GM12878 (cell line): Measurements from ENCODE around the gene IFI6. TPM values are rescaled to one million over a fixed set of nuclear protein-coding genes. Genes with fewer than 3 reads are reported as not detected.

Source experiments
- ATAC-seq: fragments of 200-7000 bp; cut with Tn5 transposase; 3 replicates; pipeline ENCODE4 v1.9.1; 2020; ENCODE audit warnings: mild to moderate bottlenecking, moderate library complexity
- BruUV-seq: library from RNA; stranded (reverse); fragments of 400-500 nt; replicated peaks from 2 replicates; lab custom pipeline; 2021; lab: Mats Ljungman, UMichigan
- CTCF ChIA-PET: fragments of 300-600 bp; sonication (Branson Sonifier 250); formaldehyde crosslinking; extraction: SDS; loops from one replicate; lab custom pipeline; 2021; ENCODE audit warnings: inconsistent platforms; lab: Yijun Ruan, JAX
- POLR2A ChIA-PET: fragments of 350-600 bp; formaldehyde crosslinking; extraction: SDS; loops from one replicate; lab custom pipeline; 2021; ENCODE audit warnings: inconsistent platforms; lab: Charles Lee
- RAD21 ChIA-PET: fragments of 300-600 bp; sonication (Branson Sonifier 250); formaldehyde crosslinking; loops from one replicate; lab custom pipeline; 2023; ENCODE audit warnings: antibody characterized with exemption; ENCODE audit not compliant: unreplicated experiment; lab: Charles Lee
- SMC1A ChIA-PET: fragments of 300-600 bp; sonication (Branson Sonifier 250); formaldehyde crosslinking; loops from one replicate; lab custom pipeline; 2023; ENCODE audit not compliant: unreplicated experiment, uncharacterized antibody; lab: Charles Lee
- DNase-seq: peaks from one replicate; pipeline ENCODE4 v3.0.0-alpha.2; 2011; ENCODE audit warnings: low read depth, low spot score
- FAIRE-seq: peaks from 3 replicates; lab custom pipeline; 2011; peaks lifted over from hg19 to GRCh38; lab: Jason Lieb, UNC
- H2AFZ ChIP-seq: 2 replicates; pipeline ENCODE4 v1.6.0; 2011; ENCODE audit warnings: low read depth, low read length, control low read depth; ENCODE audit not compliant: control insufficient read depth
- H3K27ac ChIP-seq: 2 replicates; pipeline ENCODE4 v1.5.1; 2011; ENCODE audit warnings: control low read depth; ENCODE audit not compliant: control insufficient read depth, insufficient read depth
- H3K27me3 ChIP-seq, 2 experiments: replicated peaks in 1 of 2; 2 replicates each; pipeline versions ENCODE4 v1.6.0 to v1.6.1; 2011; ENCODE audit warnings: low read length in 1 of 2; ENCODE audit not compliant: control insufficient read depth in 2 of 2, insufficient read depth in 2 of 2
- H3K36me3 ChIP-seq, 2 experiments: 2 replicates each; pipeline ENCODE4 v1.5.1; 2011; ENCODE audit warnings: low read length in 1 of 2; ENCODE audit not compliant: control insufficient read depth in 2 of 2, insufficient read depth in 2 of 2
- H3K4me1 ChIP-seq: 2 replicates; pipeline ENCODE4 v1.6.1; 2011; ENCODE audit warnings: mild to moderate bottlenecking, low read length, moderate library complexity, mixed read lengths; ENCODE audit not compliant: control insufficient read depth, insufficient read depth
- H3K4me2 ChIP-seq: 2 replicates; pipeline ENCODE4 v1.6.0; 2011; ENCODE audit warnings: control low read depth; ENCODE audit not compliant: control insufficient read depth, insufficient read depth
- H3K4me3 ChIP-seq: fragments of 200-600 bp; sonication (generic); 2 replicates; pipeline ENCODE4 v1.5.1; 2016
- H3K79me2 ChIP-seq: 2 replicates; pipeline ENCODE4 v1.6.0; 2011; ENCODE audit warnings: low read length; ENCODE audit not compliant: control insufficient read depth, insufficient read depth
- H3K9ac ChIP-seq: 2 replicates; pipeline ENCODE4 v1.8.0; 2011; ENCODE audit warnings: low read length, control low read depth, mixed read lengths; ENCODE audit not compliant: control insufficient read depth, insufficient read depth
- H3K9me3 ChIP-seq: replicated peaks from 3 replicates; pipeline ENCODE4 v1.5.1; 2011; ENCODE audit warnings: mild to moderate bottlenecking, low read length; ENCODE audit not compliant: control insufficient read depth, insufficient read depth
- H4K20me1 ChIP-seq: 2 replicates; pipeline ENCODE4 v1.6.0; 2011; ENCODE audit not compliant: control insufficient read depth, insufficient read depth
- ATF7 ChIP-seq: fragments of 450-650 bp; IDR thresholded peaks from 2 replicates; pipeline ENCODE4 v1.6.1; 2016; ENCODE audit warnings: low read depth, mild to moderate bottlenecking
- BCL3 ChIP-seq: IDR thresholded peaks from 2 replicates; pipeline ENCODE4 v1.6.1; 2011; ENCODE audit warnings: borderline replicate concordance, low read depth, mild to moderate bottlenecking, moderate library complexity, low read length; ENCODE audit not compliant: insufficient read depth, poor library complexity, severe bottlenecking
- CBFB ChIP-seq: IDR thresholded peaks from 2 replicates; pipeline ENCODE4 v1.6.1; 2016; ENCODE audit warnings: antibody characterized with exemption, low read depth
- EZH2 ChIP-seq: IDR thresholded peaks from 2 replicates; pipeline ENCODE4 v1.6.1; 2012; ENCODE audit warnings: low read depth, mild to moderate bottlenecking, control low read depth, inconsistent platforms, low read length, borderline replicate concordance; ENCODE audit not compliant: control insufficient read depth
- KDM1A ChIP-seq: fragments of 200-600 bp; sonication (generic); IDR thresholded peaks from 2 replicates; pipeline ENCODE4 v1.6.1; 2016; ENCODE audit warnings: borderline replicate concordance
- MTA2 ChIP-seq: fragments of 450-650 bp; IDR thresholded peaks from 2 replicates; pipeline ENCODE4 v1.6.1; 2016; ENCODE audit warnings: low read depth, mild to moderate bottlenecking, moderate library complexity
- NR2F1 ChIP-seq: fragments of 450-650 bp; conservative IDR thresholded peaks from 2 replicates; pipeline ENCODE4 v1.6.1; 2017; ENCODE audit warnings: mild to moderate bottlenecking
- PML ChIP-seq: IDR thresholded peaks from 2 replicates; pipeline ENCODE4 v1.6.1; 2012; ENCODE audit warnings: low read length, inconsistent platforms
- RCOR1 ChIP-seq: conservative IDR thresholded peaks from 2 replicates; pipeline ENCODE4 v1.6.1; 2012; ENCODE audit warnings: low read depth, low read length, improper control_type of control experiment
- SMC3 ChIP-seq: IDR thresholded peaks from 2 replicates; pipeline ENCODE4 v1.6.1; 2011; ENCODE audit warnings: low read length, improper control_type of control experiment, borderline replicate concordance
- SREBF1 ChIP-seq: IDR thresholded peaks from 2 replicates; pipeline ENCODE4 v1.6.1; 2012; ENCODE audit warnings: mild to moderate bottlenecking, low read length
- TCF12 ChIP-seq: IDR thresholded peaks from 2 replicates; pipeline ENCODE4 v1.6.1; 2011; ENCODE audit warnings: low read depth, mild to moderate bottlenecking, low read length
- ZNF622 ChIP-seq: fragments of 450-650 bp; IDR thresholded peaks from 2 replicates; pipeline ENCODE4 v1.6.1; 2017; ENCODE audit warnings: mild to moderate bottlenecking, inconsistent platforms
- WGBS: methylation state at CpG from one replicate; pipeline ENCODE4 v1.1.6; 2016; ENCODE audit warnings: low lambda C conversion rate; ENCODE audit not compliant: insufficient replicate concordance, insufficient coverage; ENCODE audit errors: missing lambda C conversion rate; 5-methylcytosine and 5-hydroxymethylcytosine counted together
- in situ Hi-C: fragments of 300-500 bp; cut with MboI; formaldehyde crosslinking; loops from 9 replicates; pipeline ENCODE4 v1.14.3; 2018; ENCODE audit warnings: mixed read lengths
- intact Hi-C: fragments of 100-400 bp; cut with micrococcal nuclease; formaldehyde crosslinking; loops from one replicate; pipeline ENCODE4 v1.14.2; 2022; ENCODE audit not compliant: unreplicated experiment
- polyA plus RNA-seq, 11 experiments: library from polyadenylated mRNA; depleted of rRNA in 4 of 11; unstranded in 6 of 11; stranded (reverse) in 5 of 11; fragments of >200 nt; fragmentation: Nextera tagmentation in 4 of 11; fragmentation: Illumina TruSeq in 1 of 11; extraction: Ambion mirVana in 4 of 11; extraction: Trizol in 1 of 11; gene quantifications; 1 replicate in 1 of 11; 2 replicates in 10 of 11; pipeline versions ENCODE4 v1.2.1 to v1.2.3, GENCODE V29; 2011 to 2016; ENCODE audit warnings: inconsistent platforms in 2 of 11, missing spikeins in 2 of 11, low read depth in 1 of 11
- total RNA-seq, 4 experiments: library from RNA; depleted of rRNA in 3 of 4; stranded (reverse); fragments of >200 nt in 3 of 4; fragmentation: Illumina TruSeq in 1 of 4; extraction: Trizol in 1 of 4; gene quantifications; 2 replicates each; pipeline versions ENCODE4 v1.2.1 to v1.2.3, GENCODE V29; 2013 to 2021
- TF ChIP-seq, protein P1 (sequence below): IDR thresholded peaks from 2 replicates; pipeline ENCODE4 v1.6.1; 2012; ENCODE audit warnings: low read depth, low read length, improper control_type of control experiment
- TF ChIP-seq, protein P2 (sequence below): IDR thresholded peaks from 2 replicates; pipeline ENCODE4 v1.6.1; 2012; ENCODE audit warnings: improper control_type of control experiment, low read depth, low read length; ENCODE audit not compliant: insufficient replicate concordance

IFI6 gene
- total and polyA plus RNA-seq, 10 of the 15 experiments (the other 5 are each of a cell fraction or from before 2014, with no cell fraction given) = 5.6 to 123 (median 69.0) TPM

DNA sequence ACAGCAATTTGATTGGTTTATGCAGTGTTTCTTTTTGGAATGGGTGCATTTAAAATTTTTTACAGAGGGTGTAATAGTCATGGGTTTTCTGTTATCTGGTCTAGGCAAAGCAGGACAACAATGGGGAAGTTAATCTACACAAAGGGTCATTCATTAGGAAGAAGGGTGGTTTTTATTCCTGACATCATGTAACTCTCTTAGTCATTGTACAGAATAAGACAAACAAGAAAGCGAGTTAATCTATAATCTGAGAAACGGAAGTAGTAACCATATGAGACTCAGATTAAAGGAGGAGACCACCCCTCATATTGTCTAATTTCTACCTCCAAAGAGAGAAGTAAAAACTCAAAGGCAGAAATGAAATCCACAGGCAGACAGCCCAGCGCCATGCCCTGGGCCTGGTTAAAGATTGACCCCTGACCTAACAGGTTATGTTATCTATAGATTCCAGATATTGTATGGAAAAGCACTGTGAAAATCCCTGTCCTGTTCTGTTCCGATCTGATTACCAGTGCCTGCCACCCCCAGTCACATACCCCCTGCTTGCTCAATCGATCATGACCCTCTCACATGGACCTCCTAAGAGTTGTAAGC, 10.5 kb upstream of the IFI6 start:
- H3K9me3 ChIP-seq = peaks cover 8% of the 10 kb centered on the region; the same call in 2 of the 3 replicates
- no peak for FAIRE-seq

More for the DNA sequence above, 10.5 kb upstream of the IFI6 start:
- no peak for TF ChIP-seq SMC3
- peak; percentile 62 for TF ChIP-seq ATF7
- TF ChIP-seq NR2F1 = peak; percentile 60; the same call in 1 of the 2 replicates
- no peak for TF ChIP-seq TCF12
- TF ChIP-seq, protein P1, sequence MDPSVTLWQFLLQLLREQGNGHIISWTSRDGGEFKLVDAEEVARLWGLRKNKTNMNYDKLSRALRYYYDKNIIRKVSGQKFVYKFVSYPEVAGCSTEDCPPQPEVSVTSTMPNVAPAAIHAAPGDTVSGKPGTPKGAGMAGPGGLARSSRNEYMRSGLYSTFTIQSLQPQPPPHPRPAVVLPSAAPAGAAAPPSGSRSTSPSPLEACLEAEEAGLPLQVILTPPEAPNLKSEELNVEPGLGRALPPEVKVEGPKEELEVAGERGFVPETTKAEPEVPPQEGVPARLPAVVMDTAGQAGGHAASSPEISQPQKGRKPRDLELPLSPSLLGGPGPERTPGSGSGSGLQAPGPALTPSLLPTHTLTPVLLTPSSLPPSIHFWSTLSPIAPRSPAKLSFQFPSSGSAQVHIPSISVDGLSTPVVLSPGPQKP = peak; percentile 22; the same call in 1 of the 2 replicates
- no peak for TF ChIP-seq EZH2
- TF ChIP-seq, protein P2, sequence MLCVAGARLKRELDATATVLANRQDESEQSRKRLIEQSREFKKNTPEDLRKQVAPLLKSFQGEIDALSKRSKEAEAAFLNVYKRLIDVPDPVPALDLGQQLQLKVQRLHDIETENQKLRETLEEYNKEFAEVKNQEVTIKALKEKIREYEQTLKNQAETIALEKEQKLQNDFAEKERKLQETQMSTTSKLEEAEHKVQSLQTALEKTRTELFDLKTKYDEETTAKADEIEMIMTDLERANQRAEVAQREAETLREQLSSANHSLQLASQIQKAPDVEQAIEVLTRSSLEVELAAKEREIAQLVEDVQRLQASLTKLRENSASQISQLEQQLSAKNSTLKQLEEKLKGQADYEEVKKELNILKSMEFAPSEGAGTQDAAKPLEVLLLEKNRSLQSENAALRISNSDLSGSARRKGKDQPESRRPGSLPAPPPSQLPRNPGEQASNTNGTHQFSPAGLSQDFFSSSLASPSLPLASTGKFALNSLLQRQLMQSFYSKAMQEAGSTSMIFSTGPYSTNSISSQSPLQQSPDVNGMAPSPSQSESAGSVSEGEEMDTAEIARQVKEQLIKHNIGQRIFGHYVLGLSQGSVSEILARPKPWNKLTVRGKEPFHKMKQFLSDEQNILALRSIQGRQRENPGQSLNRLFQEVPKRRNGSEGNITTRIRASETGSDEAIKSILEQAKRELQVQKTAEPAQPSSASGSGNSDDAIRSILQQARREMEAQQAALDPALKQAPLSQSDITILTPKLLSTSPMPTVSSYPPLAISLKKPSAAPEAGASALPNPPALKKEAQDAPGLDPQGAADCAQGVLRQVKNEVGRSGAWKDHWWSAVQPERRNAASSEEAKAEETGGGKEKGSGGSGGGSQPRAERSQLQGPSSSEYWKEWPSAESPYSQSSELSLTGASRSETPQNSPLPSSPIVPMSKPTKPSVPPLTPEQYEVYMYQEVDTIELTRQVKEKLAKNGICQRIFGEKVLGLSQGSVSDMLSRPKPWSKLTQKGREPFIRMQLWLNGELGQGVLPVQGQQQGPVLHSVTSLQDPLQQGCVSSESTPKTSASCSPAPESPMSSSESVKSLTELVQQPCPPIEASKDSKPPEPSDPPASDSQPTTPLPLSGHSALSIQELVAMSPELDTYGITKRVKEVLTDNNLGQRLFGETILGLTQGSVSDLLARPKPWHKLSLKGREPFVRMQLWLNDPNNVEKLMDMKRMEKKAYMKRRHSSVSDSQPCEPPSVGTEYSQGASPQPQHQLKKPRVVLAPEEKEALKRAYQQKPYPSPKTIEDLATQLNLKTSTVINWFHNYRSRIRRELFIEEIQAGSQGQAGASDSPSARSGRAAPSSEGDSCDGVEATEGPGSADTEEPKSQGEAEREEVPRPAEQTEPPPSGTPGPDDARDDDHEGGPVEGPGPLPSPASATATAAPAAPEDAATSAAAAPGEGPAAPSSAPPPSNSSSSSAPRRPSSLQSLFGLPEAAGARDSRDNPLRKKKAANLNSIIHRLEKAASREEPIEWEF = no peak
- 0 out of 2 replicates have a peak, but pooled peaks have one; percentile 10 for TF ChIP-seq MTA2
- no peak for TF ChIP-seq BCL3
- TF ChIP-seq KDM1A = no peak
- TF ChIP-seq SREBF1 = no peak
- TF ChIP-seq ZNF622 = no peak
- no peak for TF ChIP-seq CBFB
- TF ChIP-seq RCOR1 = no peak
- no peak for TF ChIP-seq PML
- no peaks in the 10 kb centered on the region for H3K4me1 ChIP-seq
- ATAC-seq = peak; percentile 75
- no peaks in the 10 kb centered on the region for H3K79me2 ChIP-seq
- H3K4me2 ChIP-seq = no peak overlapping the region
- no peaks in the 10 kb centered on the region for H3K27me3 ChIP-seq
- no peaks in the 10 kb centered on the region for H4K20me1 ChIP-seq
- ChIA-PET SMC1A (interaction anchor here (0.8 to 1.5 kb wide), 2 partner anchors 11 to 13 kb away, joined by 3 read pairs; partner anchors contain the start of gene IFI6), CTCF (interaction anchor here (0.6 to 1.4 kb wide), 3 partner anchors 13 to 188 kb away, joined by 3 to 7 read pairs (median 3); no protein-coding TSS in a partner anchor), RAD21 (no interaction called here), POLR2A (no interaction called here)
- no peak overlapping the region for H3K27ac ChIP-seq
- no peak for DNase-seq
- no TSS peak for BruUV-seq
- H3K4me3 ChIP-seq = no peak overlapping the region
- intact Hi-C loops = no loop called here
- in situ Hi-C loops = no loop called here
- no peak overlapping the region for H3K9ac ChIP-seq
- H2AFZ ChIP-seq = no peak overlapping the region
- 50% methylated on average over 5 of the region's 5 CpGs for WGBS
- no peaks in the 10 kb centered on the region for H3K36me3 ChIP-seq
